Gastroesophageal sphincter (tissue), 4 donors: Measurements from ENCODE around the gene ALDOC. TPM values are rescaled to one million over a fixed set of nuclear protein-coding genes. Genes with fewer than 3 reads are reported as not detected.

Experiments
- ATAC-seq: fragments of 150-250 bp; one replicate; pipeline ENCODE4 v1.9.1; 2016; ENCODE audit warnings: mild to moderate bottlenecking, moderate library complexity
- H3K27ac ChIP-seq, 4 donors: fragments of 200-600 bp; sonication (generic) in 3 of 4; 1 replicate in 3 of 4; 2 replicates in 1 of 4; pipeline ENCODE4 v1.5.1; 2016 to 2019
- H3K27me3 ChIP-seq: fragments of 200-600 bp; sonication (generic); one replicate; pipeline ENCODE4 v1.5.1; 2019
- H3K36me3 ChIP-seq, 2 donors: fragments of 200-600 bp; sonication (generic); one replicate each; pipeline ENCODE4 v1.5.1; 2019; ENCODE audit warnings: control low read depth in 1 of 2
- H3K4me1 ChIP-seq, 3 donors: fragments of 200-600 bp; sonication (generic); 1 replicate in 2 of 3; 2 replicates in 1 of 3; pipeline ENCODE4 v1.5.1; 2016 to 2019; ENCODE audit warnings: control low read depth in 2 of 3
- H3K4me3 ChIP-seq, 2 donors: fragments of 200-600 bp; sonication (generic); one replicate each; pipeline ENCODE4 v1.5.1; 2019; ENCODE audit warnings: mild to moderate bottlenecking in 1 of 2, moderate library complexity in 1 of 2
- H3K9me3 ChIP-seq, 3 donors: fragments of 200-600 bp; sonication (generic); one replicate each; pipeline ENCODE4 v1.5.1; 2017 to 2019; ENCODE audit warnings: control low read depth in 2 of 3
- CTCF ChIP-seq, 4 experiments: fragments of 200-600 bp in 2 of 4; fragments of 450-650 bp in 2 of 4; sonication (generic) in 1 of 4; IDR thresholded peaks; one replicate each; pipeline ENCODE4 v1.5.1; 2017 to 2019; ENCODE audit warnings: antibody characterized with exemption in 4 of 4, mild to moderate bottlenecking in 2 of 4, moderate library complexity in 2 of 4
- EP300 ChIP-seq: sonication (generic); formaldehyde crosslinking; IDR thresholded peaks from one replicate; pipeline ENCODE4 v1.6.1; 2017; ENCODE audit warnings: antibody characterized with exemption, mild to moderate bottlenecking
- POLR2A ChIP-seq, 2 donors: fragments of 450-650 bp; IDR thresholded peaks; one replicate each; pipeline ENCODE4 v1.6.1; 2017; ENCODE audit warnings: antibody characterized with exemption in 2 of 2, mild to moderate bottlenecking in 2 of 2, moderate library complexity in 1 of 2
- POLR2AphosphoS5 ChIP-seq: sonication (generic); formaldehyde crosslinking; IDR thresholded peaks from one replicate; pipeline ENCODE4 v1.6.1; 2017; ENCODE audit warnings: antibody characterized with exemption
- WGBS, 2 donors: methylation state at CpG; one replicate each; pipeline ENCODE4 v1.1.5; 2018; ENCODE audit warnings: low coverage in 1 of 2; 5-methylcytosine and 5-hydroxymethylcytosine counted together
- total RNA-seq, 4 donors: library from RNA; depleted of rRNA; stranded (reverse); fragments of >200 nt; gene quantifications; one replicate each; pipeline ENCODE4 v1.1.0, GENCODE V29; 2016

ALDOC gene
- total RNA-seq, 4 donors from 2014 or later, result 29.1 to 46.5 (median 37.7) TPM

- Histone ChIP-seq H3K4me3 (no peak overlapping the region), H3K9me3 (no peaks in the 10 kb centered on the region), H3K27me3 (no peaks in the 10 kb centered on the region), H3K4me1 (peaks cover 0 to 36% (median 13%) of the 10 kb centered on the region in 3 donors), H3K36me3 (peaks cover 0 to 65% of the 10 kb centered on the region in 2 donors), H3K27ac (no peak overlapping the region)
- WGBS, 2 donors, result 83% methylated on average over 2 of the region's 6 CpGs; no CpG with 5 or more reads in 1 of the 2 donors
- no peak for TF ChIP-seq CTCF (IDR thresholded peaks at IDR 0.05)
- ATAC-seq, result no peak
Observed at GRCh38 chr17:28554565-28554964, 22.1 kb downstream of the ALDOC start.

DNA sequence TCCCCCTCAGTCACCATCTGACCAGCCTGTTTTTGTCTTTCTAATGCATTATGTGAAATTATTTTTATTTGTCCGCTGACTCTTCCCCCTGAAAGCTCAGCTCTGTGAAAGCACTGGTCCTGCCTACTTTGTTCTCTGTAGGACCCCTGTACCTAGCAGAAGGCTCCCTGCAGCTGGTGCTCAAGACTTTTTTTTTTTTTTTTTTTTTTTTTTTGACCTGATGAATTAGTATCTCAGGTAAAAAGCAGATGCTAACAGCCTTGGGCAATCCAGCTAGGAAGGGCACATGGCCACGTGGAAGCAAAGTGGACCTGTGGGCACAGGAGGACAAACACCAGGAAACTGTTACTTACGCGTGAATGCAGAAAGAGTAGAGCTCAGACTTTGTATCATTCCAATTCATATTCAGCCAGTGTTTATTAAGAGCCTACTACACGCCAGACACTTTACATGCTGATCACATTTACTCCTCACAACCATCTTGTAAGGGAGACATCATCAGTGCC is 23.6 kb downstream of the ALDOC start:
- no peak for ATAC-seq
- 70 to 81% methylated on average over 1 to 4 of the region's 5 CpGs for WGBS, 2 donors
- H3K36me3 ChIP-seq, result peaks cover 0 to 50% of the 10 kb centered on the region in 2 donors
- H3K4me1 ChIP-seq, result peaks cover 0 to 48% (median 16%) of the 10 kb centered on the region in 3 donors
- TF ChIP-seq CTCF (IDR thresholded peaks at IDR 0.05) (no peak), EP300 (no peak), POLR2AphosphoS5 (no peak), POLR2A (IDR thresholded peaks at IDR 0.05) (no peak)
- no peaks in the 10 kb centered on the region for H3K27me3 ChIP-seq
- no peaks in the 10 kb centered on the region for H3K9me3 ChIP-seq
- peak overlapping the region in 1 of 2 donors; percentile 91 for H3K4me3 ChIP-seq
- peak overlapping the region in 3 of 4 donors; percentile 78 to 80 (median 79) for H3K27ac ChIP-seq

DNA sequence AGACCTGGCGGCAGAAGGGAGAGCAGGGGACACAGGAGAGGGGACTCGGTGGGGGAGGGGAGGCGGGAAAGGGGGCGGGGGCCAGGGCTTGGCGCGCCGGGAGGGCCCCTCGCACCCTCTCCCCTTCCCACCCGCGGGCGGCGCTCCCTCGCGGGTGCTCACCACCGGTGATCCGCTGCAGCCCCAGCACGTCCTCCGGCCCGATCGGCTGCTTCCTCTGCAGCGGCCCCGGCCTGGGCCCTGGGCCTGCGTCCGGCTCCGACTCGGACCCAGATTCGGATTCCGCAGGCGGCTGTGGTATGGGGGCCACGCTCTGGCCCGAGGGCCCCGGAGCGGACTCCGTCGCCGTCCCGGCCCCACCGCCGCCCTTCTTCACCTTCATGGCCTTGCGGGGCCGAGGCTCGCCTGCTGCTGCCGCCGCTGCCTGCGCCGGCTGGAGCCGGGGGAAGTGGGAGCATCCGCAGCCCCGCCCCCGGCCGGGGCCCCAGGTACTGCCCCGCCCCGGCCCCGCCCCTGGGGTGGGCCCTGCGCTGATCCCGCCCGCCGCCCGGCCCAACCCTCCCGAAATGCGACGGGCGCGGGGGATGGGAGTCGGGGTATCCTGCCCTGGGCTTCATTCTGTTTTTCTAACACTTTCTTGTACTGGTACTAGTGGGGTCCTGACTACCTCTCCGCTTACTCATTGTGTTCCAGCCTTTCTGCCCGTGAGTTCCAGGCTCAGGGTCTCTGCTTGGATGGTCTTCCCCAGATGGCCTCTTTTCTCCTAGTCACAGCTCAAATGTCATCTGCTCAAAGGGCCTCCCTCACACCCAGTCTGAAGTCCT is 24.3 kb downstream of the ALDOC start, which contains the start of gene UNC119:
UNC119 (minus strand) TSS at position 449 of the 824 bp plus-strand sequence; CDS start at position 382, 67 bp downstream.
- Histone ChIP-seq H3K27ac (peak within 1 kb of the TSS in 3 of 4 donors; percentile 78 to 80 (median 79)), H3K9me3 (no peaks in the 10 kb centered on the region), H3K4me3 (peak within 1 kb of the TSS; percentile 88 to 91), H3K4me1 (peaks cover 0 to 50% (median 16%) of the 10 kb centered on the region in 3 donors), H3K27me3 (no peaks in the 10 kb centered on the region), H3K36me3 (peaks cover 0 to 48% of the 10 kb centered on the region in 2 donors)
- ATAC-seq, result peak; percentile 93
- TF ChIP-seq POLR2AphosphoS5 (peak; percentile 25), CTCF (IDR thresholded peaks at IDR 0.05) (no peak), POLR2A (IDR thresholded peaks at IDR 0.05) (peak; percentile 50 to 55)
- WGBS, 2 donors, result 8 to 10% methylated on average over 3 to 4 of the region's 67 CpGs

DNA sequence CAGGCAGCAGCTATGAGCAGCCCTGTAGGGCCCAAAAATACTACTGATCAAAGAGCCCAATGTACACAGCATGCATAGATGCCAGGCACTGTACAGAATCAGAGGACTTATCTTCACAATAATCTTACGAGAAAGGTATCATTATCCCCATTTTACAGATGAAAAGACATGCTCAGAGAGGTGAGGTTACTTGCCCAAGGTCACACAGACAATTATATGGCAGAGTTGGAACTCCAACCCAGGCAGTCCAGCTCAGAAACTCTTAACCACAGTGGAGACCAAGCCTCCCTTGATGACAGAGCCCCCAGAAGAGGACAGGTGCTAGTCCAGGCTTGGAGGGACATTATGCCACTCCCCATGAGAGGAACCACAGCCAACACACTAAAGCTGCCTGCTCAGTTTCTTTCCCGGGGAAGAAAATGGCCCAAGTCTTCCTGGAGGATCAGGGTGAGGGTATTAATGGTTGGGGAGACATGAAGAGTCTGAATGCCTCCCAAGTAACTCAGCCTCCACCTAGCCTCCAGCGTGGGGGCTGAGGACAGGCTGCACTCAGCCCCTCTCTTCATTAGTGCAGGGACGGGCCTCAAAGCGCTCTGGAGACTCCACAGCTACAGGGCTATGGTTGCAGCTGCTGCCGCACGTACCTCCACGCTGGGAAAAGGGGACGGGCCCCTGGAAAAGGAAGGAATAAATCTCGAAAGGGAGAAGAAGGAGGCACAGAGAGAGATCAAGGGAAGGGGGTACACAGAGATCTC is 25.1 kb downstream of the ALDOC start:
- H3K4me1 ChIP-seq, result peaks cover 0 to 50% (median 16%) of the 10 kb centered on the region in 3 donors
- TF ChIP-seq POLR2A (IDR thresholded peaks at IDR 0.05) (no peak), POLR2AphosphoS5 (no peak), EP300 (no peak)
- ATAC-seq, result no peak
- H3K36me3 ChIP-seq, result peaks cover 0 to 48% of the 10 kb centered on the region in 2 donors
- peak overlapping the region in 3 of 4 donors; percentile 78 to 80 (median 79) for H3K27ac ChIP-seq
- no peaks in the 10 kb centered on the region for H3K27me3 ChIP-seq
- H3K9me3 ChIP-seq, result no peaks in the 10 kb centered on the region
- peak overlapping the region; percentile 88 to 91 for H3K4me3 ChIP-seq
- 21 to 44% methylated on average over 2 to 4 of the region's 10 CpGs for WGBS, 2 donors

GRCh38 chr17:28550858-28551257 is 25.8 kb downstream of the ALDOC start:
- TF ChIP-seq EP300 (no peak), POLR2A (IDR thresholded peaks at IDR 0.05) (no peak), CTCF (IDR thresholded peaks at IDR 0.05) (no peak), POLR2AphosphoS5 (no peak)
- no peak overlapping the region for H3K27ac ChIP-seq
- H3K36me3 ChIP-seq, result peaks cover 0 to 47% of the 10 kb centered on the region in 2 donors
- no CpG with 5 or more reads among the region's 1 CpG for WGBS, 2 donors
- H3K27me3 ChIP-seq, result no peaks in the 10 kb centered on the region
- no peak for ATAC-seq
- H3K4me3 ChIP-seq, result no peak overlapping the region
- no peaks in the 10 kb centered on the region for H3K9me3 ChIP-seq
- peaks cover 0 to 50% (median 16%) of the 10 kb centered on the region in 3 donors for H3K4me1 ChIP-seq
